ENCODE measurements around the gene BFSP2. TPM values are rescaled to one million over a fixed set of nuclear protein-coding genes. Genes with fewer than 3 reads are reported as not detected.
"Not testable (repeated sequence)": the region's sequence is repeated elsewhere in the genome, so short reads cannot be mapped to it uniquely, and the experiment has no call there.

The BFSP2 gene
- total RNA-seq, 2 donors from 2014 or later, result not detected

DNA sequence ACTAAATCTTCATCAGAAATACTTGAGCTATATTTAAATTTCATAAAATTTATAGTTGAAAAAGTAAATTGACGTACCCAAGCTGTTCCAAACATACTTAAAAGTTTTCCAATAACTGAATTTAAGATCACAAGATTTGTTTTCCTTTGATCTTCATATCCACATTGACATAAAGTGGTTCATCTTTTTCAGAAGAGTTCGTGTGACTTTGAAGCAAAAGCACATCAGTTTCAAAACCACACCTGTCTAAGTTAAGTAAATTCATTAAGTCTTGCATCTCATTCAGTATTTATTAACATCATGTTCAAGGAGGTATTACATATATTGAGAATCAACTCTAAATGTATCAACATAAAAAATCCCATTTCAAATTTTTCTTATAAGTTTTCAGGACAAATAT is 79.5 kb downstream of the BFSP2 start:
- peaks cover 0 to 10% of the 10 kb centered on the region in 2 donors for H3K4me1 ChIP-seq
- no peaks in the 10 kb centered on the region for H3K9me3 ChIP-seq
- H3K27ac ChIP-seq, result no peak overlapping the region
- TF ChIP-seq, protein P1, sequence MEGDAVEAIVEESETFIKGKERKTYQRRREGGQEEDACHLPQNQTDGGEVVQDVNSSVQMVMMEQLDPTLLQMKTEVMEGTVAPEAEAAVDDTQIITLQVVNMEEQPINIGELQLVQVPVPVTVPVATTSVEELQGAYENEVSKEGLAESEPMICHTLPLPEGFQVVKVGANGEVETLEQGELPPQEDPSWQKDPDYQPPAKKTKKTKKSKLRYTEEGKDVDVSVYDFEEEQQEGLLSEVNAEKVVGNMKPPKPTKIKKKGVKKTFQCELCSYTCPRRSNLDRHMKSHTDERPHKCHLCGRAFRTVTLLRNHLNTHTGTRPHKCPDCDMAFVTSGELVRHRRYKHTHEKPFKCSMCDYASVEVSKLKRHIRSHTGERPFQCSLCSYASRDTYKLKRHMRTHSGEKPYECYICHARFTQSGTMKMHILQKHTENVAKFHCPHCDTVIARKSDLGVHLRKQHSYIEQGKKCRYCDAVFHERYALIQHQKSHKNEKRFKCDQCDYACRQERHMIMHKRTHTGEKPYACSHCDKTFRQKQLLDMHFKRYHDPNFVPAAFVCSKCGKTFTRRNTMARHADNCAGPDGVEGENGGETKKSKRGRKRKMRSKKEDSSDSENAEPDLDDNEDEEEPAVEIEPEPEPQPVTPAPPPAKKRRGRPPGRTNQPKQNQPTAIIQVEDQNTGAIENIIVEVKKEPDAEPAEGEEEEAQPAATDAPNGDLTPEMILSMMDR (IDR thresholded peaks at IDR 0.05), result no peak
- H3K36me3 ChIP-seq, result no peaks in the 10 kb centered on the region
- no peaks in the 10 kb centered on the region for H3K27me3 ChIP-seq
- DNase-seq (ENCODE audit: low spot score), result no peak
- no peak overlapping the region for H3K4me3 ChIP-seq

GRCh38 chr3:133479895-133480669 is 80.2 kb downstream of the BFSP2 start:
- DNase-seq (ENCODE audit: low spot score), result no peak
- Histone ChIP-seq H3K9me3 (peaks cover 0 to 5% of the 10 kb centered on the region in 2 donors), H3K27me3 (no peaks in the 10 kb centered on the region), H3K27ac (no peak overlapping the region), H3K4me1 (peaks cover 0 to 4% of the 10 kb centered on the region in 2 donors), H3K36me3 (no peaks in the 10 kb centered on the region), H3K4me3 (no peak overlapping the region)
- TF ChIP-seq, protein P1 (IDR thresholded peaks at IDR 0.05), result no peak

- peaks cover 0 to 11% of the 10 kb centered on the region in 2 donors for H3K9me3 ChIP-seq
- not testable (repeated sequence) for H3K4me1 ChIP-seq; H3K36me3 ChIP-seq; H3K4me3 ChIP-seq; H3K27ac ChIP-seq; DNase-seq (ENCODE audit: low spot score); H3K27me3 ChIP-seq
Measured at GRCh38 chr3:133482474-133482873, 82.6 kb downstream of the BFSP2 start.

DNA sequence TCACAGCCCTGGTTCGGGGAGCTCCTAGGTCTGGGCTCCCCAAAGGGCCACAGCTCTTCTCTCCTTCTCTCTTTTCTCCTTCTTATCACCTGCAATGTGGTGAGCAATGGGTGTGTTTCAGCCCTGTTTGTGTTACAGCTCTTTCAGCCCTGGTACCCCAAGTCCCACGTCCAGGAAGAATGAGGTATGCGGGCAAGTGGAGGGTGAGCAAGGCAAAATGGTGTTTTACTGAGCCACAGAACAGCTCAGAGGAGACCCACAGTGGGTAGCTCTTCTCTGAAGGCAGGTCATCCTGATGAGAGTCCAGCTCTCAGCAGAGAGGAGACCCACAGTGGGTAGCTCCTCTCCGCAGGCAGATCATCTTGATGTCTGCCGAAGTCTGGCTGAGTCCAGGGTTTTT is 86.8 kb downstream of the BFSP2 start:
- Histone ChIP-seq H3K36me3 (no peaks in the 10 kb centered on the region), H3K27me3 (no peaks in the 10 kb centered on the region), H3K27ac (no peak overlapping the region), H3K4me3 (no peak overlapping the region), H3K9me3 (peaks cover 0 to 11% of the 10 kb centered on the region in 2 donors), H3K4me1 (no peaks in the 10 kb centered on the region)
- TF ChIP-seq, protein P1 (IDR thresholded peaks at IDR 0.05), result no peak
- DNase-seq (ENCODE audit: low spot score), result no peak

DNA sequence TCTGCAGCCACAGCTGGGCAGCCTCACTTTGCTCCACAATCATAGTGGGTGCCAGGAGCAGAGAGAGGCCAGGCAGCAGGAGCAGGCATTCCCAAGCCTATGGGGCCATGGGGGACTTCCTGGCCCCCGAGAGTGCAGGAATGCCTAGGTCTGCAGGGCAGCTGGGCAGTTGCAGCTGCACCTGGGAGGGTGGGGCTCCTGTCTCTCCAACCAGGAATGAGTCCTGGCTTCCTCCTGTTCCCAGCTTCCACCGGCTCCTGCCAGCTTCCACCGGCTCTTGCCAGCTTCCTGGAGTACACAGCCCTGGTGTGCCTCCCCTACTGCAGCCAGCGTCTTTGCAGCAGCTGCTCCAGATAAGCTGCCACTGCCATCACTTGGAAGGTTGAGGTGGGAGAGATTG is 87.3 kb downstream of the BFSP2 start:
- no peaks in the 10 kb centered on the region for H3K36me3 ChIP-seq
- H3K4me3 ChIP-seq, result no peak overlapping the region
- no peak overlapping the region for H3K27ac ChIP-seq
- H3K4me1 ChIP-seq, result no peaks in the 10 kb centered on the region
- TF ChIP-seq, protein P1 (IDR thresholded peaks at IDR 0.05), result no peak
- no peak for DNase-seq (ENCODE audit: low spot score)
- peaks cover 0 to 11% of the 10 kb centered on the region in 2 donors for H3K9me3 ChIP-seq
- no peaks in the 10 kb centered on the region for H3K27me3 ChIP-seq

DNA sequence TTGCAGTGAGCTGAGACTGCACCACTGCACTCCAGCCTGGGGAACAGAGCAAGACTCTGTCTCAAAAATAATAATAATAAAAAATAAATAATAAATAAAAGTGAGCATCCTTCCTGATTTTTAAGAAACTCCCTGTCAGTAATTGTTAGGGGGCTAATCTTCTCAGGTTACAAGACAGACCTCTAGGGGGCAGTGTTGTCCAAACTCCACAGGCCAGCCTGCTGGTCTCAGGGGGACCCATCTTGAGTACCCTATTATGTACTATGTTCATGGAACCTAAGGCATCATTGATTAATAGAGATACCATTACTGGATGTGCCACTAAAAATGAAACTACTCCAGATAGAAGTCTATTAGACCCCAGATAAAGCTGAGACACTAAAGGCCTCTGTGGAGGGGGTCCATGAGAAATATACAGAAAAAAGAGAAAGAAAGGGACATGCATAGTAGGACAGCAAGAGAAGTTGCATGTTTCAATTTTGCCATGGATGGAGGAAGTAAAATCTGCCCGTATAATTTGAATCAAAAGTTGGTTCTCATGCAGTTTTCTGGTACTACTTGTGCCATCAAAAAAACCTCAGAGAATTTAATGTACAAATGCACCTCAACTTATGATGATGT is 88.2 kb downstream of the BFSP2 start:
- Histone ChIP-seq H3K4me1 (no peaks in the 10 kb centered on the region), H3K27ac (no peak overlapping the region), H3K36me3 (no peaks in the 10 kb centered on the region), H3K27me3 (no peaks in the 10 kb centered on the region), H3K9me3 (peaks cover 0 to 11% of the 10 kb centered on the region in 2 donors), H3K4me3 (no peak overlapping the region)
- TF ChIP-seq, protein P1 (IDR thresholded peaks at IDR 0.05), result peak in 1 of 2 donors; percentile 64
- no peak for DNase-seq (ENCODE audit: low spot score)
